ENCODE data around the gene TACC2.

Gene TACC2

DNA sequence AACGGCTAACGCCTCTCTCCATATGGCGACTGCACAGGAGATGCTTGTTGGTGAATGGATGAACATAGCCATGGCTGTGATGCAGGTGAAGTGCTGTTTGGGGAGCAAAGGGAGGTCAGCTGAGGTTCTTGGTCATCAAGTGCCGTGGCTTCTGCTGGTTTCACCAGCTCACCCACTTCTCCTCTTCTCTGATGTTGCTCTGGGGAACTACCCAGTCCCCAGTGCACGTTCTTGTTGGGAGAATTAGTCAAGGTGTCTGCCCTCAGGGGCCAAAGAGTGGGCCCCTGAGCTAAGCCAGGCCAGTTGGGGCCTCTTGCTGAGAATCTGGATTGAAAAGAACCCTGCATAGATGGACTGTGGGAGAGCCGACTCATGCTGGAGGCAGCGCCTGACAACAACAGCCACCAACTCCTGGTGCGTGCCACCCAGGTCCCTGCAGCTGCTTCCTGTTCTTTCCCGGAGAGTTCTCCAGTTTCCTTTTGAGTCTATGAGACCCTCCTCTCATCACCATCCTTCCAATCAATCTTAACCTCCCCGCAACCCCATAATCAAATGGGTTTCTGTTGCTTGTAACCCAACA, 285.1 kb downstream of the TACC2 start:
- no peak for TF ChIP-seq ZNF274 (IDR thresholded peaks at IDR 0.05; ENCODE audit: low read depth, low read length)
- H3K4me3 ChIP-seq (ENCODE audit: low read length) = no peak overlapping the region

GRCh38 chr10:122276611-122277208, 287.7 kb downstream of the TACC2 start:
- H3K4me3 ChIP-seq (ENCODE audit: low read length) = no peak overlapping the region
- TF ChIP-seq ZNF274 (IDR thresholded peaks at IDR 0.05; ENCODE audit: low read depth, low read length) = no peak

DNA sequence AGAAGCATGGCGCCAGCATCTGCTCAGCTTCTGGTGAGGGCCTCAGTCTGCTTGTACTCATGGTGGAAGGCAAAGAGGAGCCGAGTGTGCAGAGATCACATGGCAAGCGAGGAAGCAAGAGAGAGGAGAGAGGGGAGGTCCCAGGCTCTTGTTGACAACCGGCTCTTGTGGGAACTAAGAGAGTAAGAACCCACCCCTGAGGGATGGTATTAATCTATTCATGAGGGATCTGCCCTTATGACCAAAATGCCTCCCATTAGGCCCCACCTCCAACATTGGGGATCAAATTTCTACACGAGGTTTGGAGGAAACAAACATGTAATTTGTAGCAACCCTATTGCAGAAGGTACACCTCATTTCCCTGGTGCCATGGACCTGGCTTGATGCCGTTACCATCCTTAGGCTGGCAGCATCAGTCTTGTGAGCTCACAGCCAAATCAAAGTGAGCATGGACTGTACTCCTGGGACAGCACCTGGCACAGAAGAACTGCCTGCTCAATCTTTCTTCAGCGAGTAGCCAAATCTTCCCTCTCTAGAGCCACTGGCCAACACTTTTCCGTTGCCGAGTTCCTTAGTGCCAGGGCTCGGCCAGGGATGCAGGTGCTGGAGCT, 288.7 kb downstream of the TACC2 start:
- H3K4me3 ChIP-seq (ENCODE audit: low read length) = no peak overlapping the region

GRCh38 chr10:122279725-122280141, 290.8 kb downstream of the TACC2 start:
- no peak overlapping the region for H3K4me3 ChIP-seq (ENCODE audit: low read length)
- TF ChIP-seq ZNF274 (IDR thresholded peaks at IDR 0.05; ENCODE audit: low read depth, low read length) = no peak

More for the DNA sequence above, 288.7 kb downstream of the TACC2 start:
- TF ChIP-seq ZNF274 (IDR thresholded peaks at IDR 0.05; ENCODE audit: low read depth, low read length) = no peak

DNA sequence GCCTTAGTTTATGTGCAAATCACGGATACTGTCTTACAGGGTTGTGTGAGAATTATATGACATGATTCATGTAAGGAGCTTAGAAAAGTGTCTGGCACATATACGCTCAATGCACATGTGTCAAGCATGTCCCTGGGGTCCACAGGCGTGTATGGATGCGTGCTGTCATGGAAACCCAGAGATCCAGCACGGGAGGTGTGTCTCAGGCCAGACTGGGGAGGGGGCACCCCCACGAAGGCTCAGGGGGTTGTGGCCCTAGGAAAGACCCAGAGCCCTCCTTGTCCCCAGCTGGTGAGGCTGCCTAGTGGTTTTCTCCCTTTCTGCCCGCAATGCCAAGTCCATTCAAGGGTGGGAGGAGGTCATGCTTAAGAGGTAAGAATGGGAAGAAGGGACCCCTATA, 291.2 kb downstream of the TACC2 start:
- TF ChIP-seq ZNF274 (IDR thresholded peaks at IDR 0.05; ENCODE audit: low read depth, low read length) = no peak
- no peak overlapping the region for H3K4me3 ChIP-seq (ENCODE audit: low read length)

- no peak for TF ChIP-seq ZNF274 (IDR thresholded peaks at IDR 0.05; ENCODE audit: low read depth, low read length)
- H3K4me3 ChIP-seq (ENCODE audit: low read length) = no peak overlapping the region
Measured at GRCh38 chr10:122281018-122281626, 292.2 kb downstream of the TACC2 start.

- H3K4me3 ChIP-seq (ENCODE audit: low read length) = no peak overlapping the region
- TF ChIP-seq ZNF274 (IDR thresholded peaks at IDR 0.05; ENCODE audit: low read depth, low read length) = no peak
Measured at GRCh38 chr10:122281751-122282150, 292.8 kb downstream of the TACC2 start.

DNA sequence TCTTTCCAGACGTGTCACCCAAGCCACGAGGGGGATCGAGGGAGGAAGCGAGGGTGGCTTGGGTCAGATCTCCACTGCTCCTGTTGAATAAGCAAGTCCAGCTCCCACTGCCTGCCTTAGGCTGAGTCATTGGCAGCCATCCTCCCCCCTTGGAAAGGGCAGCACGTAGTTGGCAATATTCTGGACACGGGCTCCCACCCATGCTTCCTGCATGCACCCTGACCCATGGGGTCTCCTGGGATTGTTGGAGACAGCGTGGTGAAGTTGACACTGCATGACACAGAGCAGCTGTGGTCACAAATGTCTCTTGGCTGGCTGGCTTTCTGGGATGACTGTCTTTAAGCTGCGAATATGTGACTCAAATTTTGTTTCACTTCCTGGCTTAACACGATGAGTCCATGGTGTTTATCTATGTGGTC, 293.3 kb downstream of the TACC2 start:
- no peak for TF ChIP-seq ZNF274 (IDR thresholded peaks at IDR 0.05; ENCODE audit: low read depth, low read length)
- H3K4me3 ChIP-seq (ENCODE audit: low read length) = no peak overlapping the region

DNA sequence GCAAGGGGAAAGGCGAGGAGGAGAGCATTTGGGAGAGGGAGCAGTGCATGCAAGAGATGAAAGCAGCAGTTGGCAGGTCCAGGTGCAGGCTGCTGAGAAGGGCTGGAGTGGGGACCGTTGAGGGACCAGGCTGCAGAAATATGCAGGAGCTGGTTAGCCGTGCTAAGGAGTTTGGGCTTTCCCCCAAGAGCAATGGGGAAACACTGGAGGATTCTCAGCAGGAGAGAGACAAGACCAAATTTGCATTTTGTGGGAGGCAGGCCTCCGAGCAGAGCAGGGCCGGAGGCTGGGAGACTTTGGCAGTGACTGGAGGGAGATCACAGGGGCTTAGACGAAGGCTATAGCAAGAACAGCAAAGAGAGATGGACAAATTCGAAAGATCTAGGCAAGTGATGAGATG, 293.9 kb downstream of the TACC2 start:
- TF ChIP-seq ZNF274 (IDR thresholded peaks at IDR 0.05; ENCODE audit: low read depth, low read length) = no peak
- no peak overlapping the region for H3K4me3 ChIP-seq (ENCODE audit: low read length)

DNA sequence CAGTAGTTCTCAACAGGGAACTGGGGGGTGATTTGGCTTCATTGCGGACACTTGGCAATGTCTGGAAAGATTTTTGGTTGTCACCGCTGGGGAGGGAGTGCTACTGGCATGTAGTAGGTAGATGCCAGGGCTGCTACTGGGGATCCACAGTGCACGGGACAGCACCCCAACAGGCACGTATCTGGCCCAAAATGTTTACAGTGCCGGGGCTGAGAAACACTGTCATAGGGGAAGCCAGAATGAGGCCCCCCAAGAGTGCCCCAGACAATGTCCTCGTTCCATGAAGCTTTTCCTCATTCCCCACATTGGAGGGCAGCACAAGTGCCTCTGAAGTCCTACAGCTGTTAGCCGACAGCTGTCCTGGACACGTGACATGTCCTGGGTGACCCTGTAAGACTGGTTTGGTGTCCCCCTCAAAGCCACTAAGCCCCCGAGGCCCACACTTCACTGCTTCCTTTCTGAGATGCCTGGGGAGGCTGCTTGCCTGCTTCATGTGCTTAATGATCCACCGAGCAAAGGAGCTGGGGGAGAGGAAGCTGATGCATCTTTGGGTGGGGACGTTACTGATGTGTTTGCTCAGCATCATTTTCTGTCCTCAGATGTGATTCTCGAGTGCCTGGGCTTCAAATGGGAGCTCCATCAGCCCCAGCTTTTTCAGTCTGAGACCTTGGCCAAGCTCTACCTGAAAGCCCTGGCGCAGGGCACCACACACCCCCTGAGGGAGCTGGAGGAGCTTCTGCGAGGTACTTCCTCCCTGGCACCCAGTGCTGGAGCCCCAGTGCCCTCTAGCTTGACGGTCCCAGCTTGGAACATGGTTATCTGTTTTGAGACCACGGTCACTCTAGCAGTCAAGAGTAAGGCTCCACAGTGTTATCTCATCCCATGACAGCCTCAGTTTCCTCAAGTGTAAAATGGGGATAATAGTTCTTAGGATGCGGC, 296.8 kb downstream of the TACC2 start:
- no peak for TF ChIP-seq ZNF274 (IDR thresholded peaks at IDR 0.05; ENCODE audit: low read depth, low read length)

DNA sequence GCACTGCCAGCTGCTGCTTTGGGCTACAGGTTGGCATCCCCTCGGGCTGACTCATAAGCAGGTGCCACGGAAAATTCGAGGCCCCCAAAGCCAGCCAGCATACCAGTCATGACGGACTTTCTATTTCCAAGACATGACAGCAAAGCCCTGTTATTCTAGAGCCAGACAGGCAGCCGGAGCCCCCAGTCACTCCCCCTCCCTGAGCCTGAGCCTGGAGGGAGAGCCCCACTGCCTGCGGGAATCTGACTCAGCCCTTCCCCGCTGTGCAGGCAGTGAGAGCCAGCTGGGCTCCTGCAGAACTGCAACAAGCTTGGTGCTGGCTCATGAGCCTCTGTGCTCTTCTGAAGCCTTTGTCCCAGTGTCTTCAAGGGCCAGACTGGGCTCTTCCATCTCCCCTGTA, 297.9 kb downstream of the TACC2 start:
- TF ChIP-seq ZNF274 (IDR thresholded peaks at IDR 0.05; ENCODE audit: low read depth, low read length) = no peak
- no peak overlapping the region for H3K4me3 ChIP-seq (ENCODE audit: low read length)

More for the DNA sequence above, 296.8 kb downstream of the TACC2 start:
- no peak overlapping the region for H3K4me3 ChIP-seq (ENCODE audit: low read length)

- no peak overlapping the region for H3K4me3 ChIP-seq (ENCODE audit: low read length)
- TF ChIP-seq ZNF274 (IDR thresholded peaks at IDR 0.05; ENCODE audit: low read depth, low read length) = no peak
Measured at GRCh38 chr10:122287570-122287969, 298.6 kb downstream of the TACC2 start.

- no peak overlapping the region for H3K4me3 ChIP-seq (ENCODE audit: low read length)
Measured at GRCh38 chr10:122288262-122288661, 299.3 kb downstream of the TACC2 start.

GRCh38 chr10:122288917-122289316, 300.0 kb downstream of the TACC2 start:
- no peak overlapping the region for H3K4me3 ChIP-seq (ENCODE audit: low read length)
- no peak for TF ChIP-seq ZNF274 (IDR thresholded peaks at IDR 0.05; ENCODE audit: low read depth, low read length)

More at GRCh38 chr10:122288262-122288661, 299.3 kb downstream of the TACC2 start:
- TF ChIP-seq ZNF274 (IDR thresholded peaks at IDR 0.05; ENCODE audit: low read depth, low read length) = no peak

All from GM08714 (cell line).